Gastrocnemius medialis (tissue), 4 donors: ENCODE results near the gene BCDIN3D. TPM values are rescaled to one million over a fixed set of nuclear protein-coding genes. Genes with fewer than 3 reads are reported as not detected.

Experiments used
- ATAC-seq, 2 donors: fragments of 150-250 bp; one replicate each; pipeline ENCODE4 v1.9.1; 2016
- DNase-seq, 2 donors: peaks; one replicate each; pipeline ENCODE4 v3.0.0-alpha.2; 2019
- H3K27ac ChIP-seq, 4 donors: fragments of 200-600 bp; sonication (generic); 1 replicate in 1 of 4; 2 replicates in 3 of 4; pipeline ENCODE4 v1.5.1; 2016 to 2018; ENCODE audit warnings: mild to moderate bottlenecking in 2 of 4, moderate library complexity in 1 of 4
- H3K27me3 ChIP-seq, 3 donors: fragments of 200-600 bp; sonication (generic) in 2 of 3; 1 replicate in 1 of 3; 2 replicates in 2 of 3; pipeline versions ENCODE4 v1.5.1 to v1.6.0; 2016 to 2019; ENCODE audit warnings: mild to moderate bottlenecking in 1 of 3, moderate library complexity in 1 of 3
- H3K36me3 ChIP-seq, 2 donors: fragments of 200-600 bp; sonication (generic) in 1 of 2; one replicate each; pipeline ENCODE4 v1.5.1; 2017 to 2018
- H3K4me1 ChIP-seq, 2 donors: fragments of 200-600 bp; sonication (generic) in 1 of 2; one replicate each; pipeline ENCODE4 v1.5.1; 2016 to 2017; ENCODE audit warnings: mild to moderate bottlenecking in 2 of 2
- H3K4me3 ChIP-seq, 4 donors: fragments of 200-600 bp; sonication (generic) in 3 of 4; 1 replicate in 1 of 4; 2 replicates in 3 of 4; pipeline ENCODE4 v1.5.1; 2016 to 2019; ENCODE audit warnings: mild to moderate bottlenecking in 2 of 4
- H3K9me3 ChIP-seq, 3 donors: fragments of 200-600 bp; sonication (generic) in 2 of 3; 1 replicate in 1 of 3; 2 replicates in 2 of 3; pipeline ENCODE4 v1.5.1; 2016 to 2019
- POLR2A ChIP-seq, 2 donors: fragments of 450-650 bp; IDR thresholded peaks; one replicate each; pipeline ENCODE4 v1.6.1; 2017; ENCODE audit warnings: antibody characterized with exemption in 2 of 2, mild to moderate bottlenecking in 2 of 2, moderate library complexity in 2 of 2
- in situ Hi-C, 4 donors: fragments of 200-750 bp; cut with MboI; loops; one replicate each; pipeline versions ENCODE4 v1.15.0 to v1.8.0; 2017; ENCODE audit warnings: low sequenced_read_pairs in 4 of 4
- intact Hi-C: fragments of 100-400 bp; cut with DNase I; formaldehyde crosslinking; loops from one replicate; pipeline ENCODE4 v1.15.1; 2023; ENCODE audit warnings: low total_unique reads
- total RNA-seq, 4 donors: library from RNA; depleted of rRNA; stranded (reverse); fragments of >200 nt; gene quantifications; one replicate each; pipeline versions ENCODE4 v1.1.0 to v1.2.3, GENCODE V29; 2016
- TF ChIP-seq, protein P1 (sequence below), 5 experiments: fragments of 450-650 bp in 3 of 5; fragments of 200-600 bp in 2 of 5; sonication (generic) in 2 of 5; IDR thresholded peaks in 4 of 5; conservative IDR thresholded peaks in 1 of 5; 1 replicate in 4 of 5; 2 replicates in 1 of 5; pipeline ENCODE4 v1.5.1; 2016 to 2019; ENCODE audit warnings: antibody characterized with exemption in 5 of 5, mild to moderate bottlenecking in 3 of 5, moderate library complexity in 3 of 5

BCDIN3D gene
- total RNA-seq, 4 donors from 2014 or later, result 1.2 to 2.7 (median 2.3) TPM

- Histone ChIP-seq H3K9me3 (no peaks in the 10 kb centered on the region), H3K4me3 (peak overlapping the region; percentile 72 to 98 (median 88)), H3K27me3 (no peaks in the 10 kb centered on the region), H3K36me3 (no peaks in the 10 kb centered on the region), H3K4me1 (peaks cover 41 to 56% of the 10 kb centered on the region in 2 donors), H3K27ac (peak overlapping the region; percentile 90 to 96 (median 94))
- ATAC-seq (peak; percentile 54 to 55), DNase-seq (peak; percentile 29 to 53)
- TF ChIP-seq, protein P1, sequence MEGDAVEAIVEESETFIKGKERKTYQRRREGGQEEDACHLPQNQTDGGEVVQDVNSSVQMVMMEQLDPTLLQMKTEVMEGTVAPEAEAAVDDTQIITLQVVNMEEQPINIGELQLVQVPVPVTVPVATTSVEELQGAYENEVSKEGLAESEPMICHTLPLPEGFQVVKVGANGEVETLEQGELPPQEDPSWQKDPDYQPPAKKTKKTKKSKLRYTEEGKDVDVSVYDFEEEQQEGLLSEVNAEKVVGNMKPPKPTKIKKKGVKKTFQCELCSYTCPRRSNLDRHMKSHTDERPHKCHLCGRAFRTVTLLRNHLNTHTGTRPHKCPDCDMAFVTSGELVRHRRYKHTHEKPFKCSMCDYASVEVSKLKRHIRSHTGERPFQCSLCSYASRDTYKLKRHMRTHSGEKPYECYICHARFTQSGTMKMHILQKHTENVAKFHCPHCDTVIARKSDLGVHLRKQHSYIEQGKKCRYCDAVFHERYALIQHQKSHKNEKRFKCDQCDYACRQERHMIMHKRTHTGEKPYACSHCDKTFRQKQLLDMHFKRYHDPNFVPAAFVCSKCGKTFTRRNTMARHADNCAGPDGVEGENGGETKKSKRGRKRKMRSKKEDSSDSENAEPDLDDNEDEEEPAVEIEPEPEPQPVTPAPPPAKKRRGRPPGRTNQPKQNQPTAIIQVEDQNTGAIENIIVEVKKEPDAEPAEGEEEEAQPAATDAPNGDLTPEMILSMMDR (IDR thresholded peaks at IDR 0.05 in 4 of 5, conservative IDR thresholded peaks at IDR 0.05 in 1 of 5), result no peak
- no peak for TF ChIP-seq POLR2A (IDR thresholded peaks at IDR 0.05)
- in situ Hi-C loops (no loop called here), intact Hi-C loops (loop anchor here (1.0 to 5.0 kb wide), 3 partner anchors 16 to 85 kb away; partner anchors contain the start of genes BCDIN3D and TMBIM6)
These were observed 15.4 kb downstream of the BCDIN3D start for GRCh38 chr12:49827401-49828099.

- peak overlapping the region; percentile 90 to 96 (median 94) for H3K27ac ChIP-seq
- H3K9me3 ChIP-seq, result no peaks in the 10 kb centered on the region
- intact Hi-C loops, result loop anchor here (5.0 kb wide), 2 partner anchors 45 to 85 kb away; partner anchors contain the start of gene TMBIM6
- DNase-seq (no peak), ATAC-seq (no peak)
- H3K4me3 ChIP-seq, result peak overlapping the region; percentile 72 to 98 (median 88)
- TF ChIP-seq, protein P1 (IDR thresholded peaks at IDR 0.05 in 4 of 5, conservative IDR thresholded peaks at IDR 0.05 in 1 of 5), result no peak
- no peak for TF ChIP-seq POLR2A (IDR thresholded peaks at IDR 0.05)
- H3K36me3 ChIP-seq, result no peaks in the 10 kb centered on the region
- in situ Hi-C loops, result no loop called here
- peaks cover 42 to 60% of the 10 kb centered on the region in 2 donors for H3K4me1 ChIP-seq
- H3K27me3 ChIP-seq, result no peaks in the 10 kb centered on the region
These were observed 15.9 kb downstream of the BCDIN3D start for GRCh38 chr12:49827051-49827400.

DNA sequence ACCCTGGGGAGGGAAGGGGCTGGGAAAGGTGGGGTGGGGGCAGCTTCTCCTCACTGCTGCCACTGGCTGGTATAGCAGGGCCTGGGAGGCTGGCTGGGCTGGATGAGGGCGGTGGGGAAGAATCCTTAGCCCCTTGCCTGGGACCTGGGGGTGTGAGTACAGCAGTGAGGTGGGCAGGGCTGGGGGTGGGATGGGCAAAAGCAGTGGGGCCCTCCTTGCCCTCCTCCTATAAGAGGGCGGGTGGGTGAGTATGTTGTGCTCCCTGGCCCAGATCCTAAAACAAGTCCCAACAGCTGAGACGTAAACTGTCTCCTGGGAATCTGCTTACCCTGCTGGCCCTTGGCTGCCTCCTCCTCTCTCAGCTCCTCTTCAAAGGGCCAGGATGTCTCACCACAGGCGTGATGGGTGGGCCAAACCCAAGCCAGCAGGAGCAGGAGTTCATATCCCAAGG is 16.9 kb downstream of the BCDIN3D start:
- no peaks in the 10 kb centered on the region for H3K36me3 ChIP-seq
- H3K27ac ChIP-seq, result peak overlapping the region; percentile 53 to 96 (median 90)
- in situ Hi-C loops, result no loop called here
- no peaks in the 10 kb centered on the region for H3K9me3 ChIP-seq
- H3K4me1 ChIP-seq, result peaks cover 52 to 70% of the 10 kb centered on the region in 2 donors
- TF ChIP-seq, protein P1 (IDR thresholded peaks at IDR 0.05 in 4 of 5, conservative IDR thresholded peaks at IDR 0.05 in 1 of 5), result no peak
- TF ChIP-seq POLR2A (IDR thresholded peaks at IDR 0.05), result no peak
- ATAC-seq (no peak), DNase-seq (peak in 1 of 2 donors; percentile 37)
- H3K4me3 ChIP-seq, result no peak overlapping the region
- intact Hi-C loops, result loop anchor here (5.0 kb wide), 2 partner anchors 44 to 84 kb away; partner anchors contain the start of gene TMBIM6
- H3K27me3 ChIP-seq, result no peaks in the 10 kb centered on the region

DNA sequence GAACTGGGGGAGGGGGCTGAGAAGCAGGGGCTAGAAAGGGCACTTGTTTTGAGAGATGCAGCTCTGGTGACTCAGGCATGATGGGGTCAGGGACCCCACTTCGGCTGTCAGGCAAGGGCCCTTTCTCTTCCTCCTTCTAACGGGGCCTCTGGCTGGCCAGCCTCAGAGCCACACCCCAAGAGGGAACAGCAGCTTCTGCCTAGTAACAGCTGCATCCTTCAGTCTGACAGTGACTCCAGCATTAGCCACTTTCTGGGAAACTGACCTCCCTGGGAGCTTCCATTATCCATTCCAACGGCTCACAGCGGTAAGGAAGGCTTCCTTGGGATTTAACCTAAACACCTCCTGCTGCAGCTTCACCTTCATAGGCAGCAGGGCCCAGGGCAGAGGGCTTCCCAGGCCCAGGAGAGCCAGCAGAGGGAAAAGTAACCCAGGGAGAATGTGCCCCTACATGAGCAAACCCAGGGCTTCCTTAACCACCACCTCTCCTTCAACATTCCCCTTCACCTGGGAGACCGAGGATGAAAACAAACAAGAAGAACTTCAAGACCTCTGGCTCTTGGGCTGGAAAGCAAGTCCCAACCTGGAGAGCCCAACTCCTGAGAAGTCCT is 17.4 kb downstream of the BCDIN3D start:
- DNase-seq, result peak in 1 of 2 donors; percentile 52
- H3K4me3 ChIP-seq, result peak overlapping the region in 2 of 4 donors; percentile 14 to 19
- TF ChIP-seq POLR2A (IDR thresholded peaks at IDR 0.05), result no peak
- TF ChIP-seq, protein P1 (IDR thresholded peaks at IDR 0.05 in 4 of 5, conservative IDR thresholded peaks at IDR 0.05 in 1 of 5), result no peak
- in situ Hi-C loops (no loop called here), intact Hi-C loops (loop anchor here (5.0 kb wide), 2 partner anchors 43 to 83 kb away; partner anchors contain the start of gene TMBIM6)
- peak in 1 of 2 donors; percentile 37 for ATAC-seq
- H3K36me3 ChIP-seq, result no peaks in the 10 kb centered on the region
- no peaks in the 10 kb centered on the region for H3K27me3 ChIP-seq
- H3K4me1 ChIP-seq, result peaks cover 54 to 75% of the 10 kb centered on the region in 2 donors
- peak overlapping the region; percentile 53 to 96 (median 90) for H3K27ac ChIP-seq
- H3K9me3 ChIP-seq, result no peaks in the 10 kb centered on the region
